ENCODE measurements around the gene BRD9. TPM values are rescaled to one million over a fixed set of nuclear protein-coding genes. Genes with fewer than 3 reads are reported as not detected.
A peak's percentile ranks its signal among the peaks of the same experiment; 100 is the strongest.

BRD9 gene
- total and polyA plus RNA-seq, 2 of the 13 experiments (the other 11 are each of a cell fraction or from before 2014, with no cell fraction given), result 5.2 to 22.9 TPM

DNA sequence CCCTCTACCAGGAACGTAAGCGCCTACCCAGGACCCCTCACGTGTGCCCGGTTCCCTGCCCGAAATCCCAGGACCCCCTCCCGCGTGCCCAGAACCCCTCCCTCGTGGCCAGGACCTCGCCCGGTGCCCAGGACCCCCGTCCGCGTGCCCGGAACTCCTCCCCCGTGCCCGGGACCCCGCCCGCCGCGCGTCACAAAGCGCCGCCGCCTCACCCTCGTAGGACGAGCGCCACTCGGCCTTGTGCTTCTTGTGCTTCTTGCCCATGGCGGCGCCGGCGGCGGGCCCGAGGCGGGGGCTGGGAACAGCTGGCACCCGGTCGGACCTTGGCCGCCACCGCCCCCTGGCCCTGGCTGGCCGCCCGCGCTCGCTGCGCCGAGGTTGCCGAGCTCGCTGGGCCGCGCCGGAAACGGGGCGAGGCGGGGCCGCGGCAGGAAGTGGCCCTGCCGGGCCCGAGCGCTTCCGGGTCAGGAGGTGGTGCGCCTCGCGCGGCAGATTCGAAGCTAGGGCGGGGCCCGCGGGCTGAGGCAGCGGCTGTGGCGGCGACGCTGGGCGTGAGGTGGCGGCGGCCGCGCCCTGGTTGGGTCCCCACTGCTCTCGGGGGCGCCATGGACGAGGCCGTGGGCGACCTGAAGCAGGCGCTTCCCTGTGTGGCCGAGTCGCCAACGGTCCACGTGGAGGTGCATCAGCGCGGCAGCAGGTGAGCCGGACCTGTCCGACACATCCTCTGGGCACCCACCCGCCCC, at the start of gene BRD9, which contains the start of gene TRIP13 (continued):
- TF ChIP-seq, protein P1, sequence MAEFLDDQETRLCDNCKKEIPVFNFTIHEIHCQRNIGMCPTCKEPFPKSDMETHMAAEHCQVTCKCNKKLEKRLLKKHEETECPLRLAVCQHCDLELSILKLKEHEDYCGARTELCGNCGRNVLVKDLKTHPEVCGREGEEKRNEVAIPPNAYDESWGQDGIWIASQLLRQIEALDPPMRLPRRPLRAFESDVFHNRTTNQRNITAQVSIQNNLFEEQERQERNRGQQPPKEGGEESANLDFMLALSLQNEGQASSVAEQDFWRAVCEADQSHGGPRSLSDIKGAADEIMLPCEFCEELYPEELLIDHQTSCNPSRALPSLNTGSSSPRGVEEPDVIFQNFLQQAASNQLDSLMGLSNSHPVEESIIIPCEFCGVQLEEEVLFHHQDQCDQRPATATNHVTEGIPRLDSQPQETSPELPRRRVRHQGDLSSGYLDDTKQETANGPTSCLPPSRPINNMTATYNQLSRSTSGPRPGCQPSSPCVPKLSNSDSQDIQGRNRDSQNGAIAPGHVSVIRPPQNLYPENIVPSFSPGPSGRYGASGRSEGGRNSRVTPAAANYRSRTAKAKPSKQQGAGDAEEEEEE (CRISPR knock-in tag; IDR thresholded peaks at IDR 0.05; ENCODE audit: borderline replicate concordance), result no peak
- TF ChIP-seq NFYB (CRISPR knock-in tag; IDR thresholded peaks at IDR 0.05), result peak; percentile 29; the same call in 1 of the 2 replicates
- no peak for TF ChIP-seq HOXA9 (CRISPR knock-in tag; IDR thresholded peaks at IDR 0.05; ENCODE audit: borderline replicate concordance)
- TF ChIP-seq ZKSCAN8 (CRISPR knock-in tag; IDR thresholded peaks at IDR 0.05; ENCODE audit: borderline replicate concordance), result no peak
- TF ChIP-seq ZNF24 (IDR thresholded peaks at IDR 0.05), result no peak
- TF ChIP-seq ZNF839 (CRISPR knock-in tag; IDR thresholded peaks at IDR 0.05; ENCODE audit: borderline replicate concordance), result no peak
- TF ChIP-seq ZNF138 (CRISPR knock-in tag; IDR thresholded peaks at IDR 0.05; ENCODE audit: low read depth), result peak; percentile 41; the same call in 1 of the 2 replicates
- peak; percentile 94 for TF ChIP-seq GATAD1 (CRISPR knock-in tag; IDR thresholded peaks at IDR 0.05)
- TF ChIP-seq ZNF83 (CRISPR knock-in tag; IDR thresholded peaks at IDR 0.05; ENCODE audit: borderline replicate concordance), result peak; percentile 38; the same call in 1 of the 2 replicates
- no peak for TF ChIP-seq MIER2 (CRISPR knock-in tag; IDR thresholded peaks at IDR 0.05)
- no peak for TF ChIP-seq SIX4 (CRISPR knock-in tag; IDR thresholded peaks at IDR 0.05)
- no peak for TF ChIP-seq MED1 (CRISPR knock-in tag; IDR thresholded peaks at IDR 0.05)
- no peak for TF ChIP-seq KDM4B (CRISPR knock-in tag; IDR thresholded peaks at IDR 0.05)
- peak; percentile 45; the same call in 1 of the 2 replicates for TF ChIP-seq ZNF709 (CRISPR knock-in tag; IDR thresholded peaks at IDR 0.05)
- TF ChIP-seq ETV5 (CRISPR knock-in tag; IDR thresholded peaks at IDR 0.05; ENCODE audit: borderline replicate concordance), result peak; percentile 55; the same call in 1 of the 2 replicates
- TF ChIP-seq, protein P2, sequence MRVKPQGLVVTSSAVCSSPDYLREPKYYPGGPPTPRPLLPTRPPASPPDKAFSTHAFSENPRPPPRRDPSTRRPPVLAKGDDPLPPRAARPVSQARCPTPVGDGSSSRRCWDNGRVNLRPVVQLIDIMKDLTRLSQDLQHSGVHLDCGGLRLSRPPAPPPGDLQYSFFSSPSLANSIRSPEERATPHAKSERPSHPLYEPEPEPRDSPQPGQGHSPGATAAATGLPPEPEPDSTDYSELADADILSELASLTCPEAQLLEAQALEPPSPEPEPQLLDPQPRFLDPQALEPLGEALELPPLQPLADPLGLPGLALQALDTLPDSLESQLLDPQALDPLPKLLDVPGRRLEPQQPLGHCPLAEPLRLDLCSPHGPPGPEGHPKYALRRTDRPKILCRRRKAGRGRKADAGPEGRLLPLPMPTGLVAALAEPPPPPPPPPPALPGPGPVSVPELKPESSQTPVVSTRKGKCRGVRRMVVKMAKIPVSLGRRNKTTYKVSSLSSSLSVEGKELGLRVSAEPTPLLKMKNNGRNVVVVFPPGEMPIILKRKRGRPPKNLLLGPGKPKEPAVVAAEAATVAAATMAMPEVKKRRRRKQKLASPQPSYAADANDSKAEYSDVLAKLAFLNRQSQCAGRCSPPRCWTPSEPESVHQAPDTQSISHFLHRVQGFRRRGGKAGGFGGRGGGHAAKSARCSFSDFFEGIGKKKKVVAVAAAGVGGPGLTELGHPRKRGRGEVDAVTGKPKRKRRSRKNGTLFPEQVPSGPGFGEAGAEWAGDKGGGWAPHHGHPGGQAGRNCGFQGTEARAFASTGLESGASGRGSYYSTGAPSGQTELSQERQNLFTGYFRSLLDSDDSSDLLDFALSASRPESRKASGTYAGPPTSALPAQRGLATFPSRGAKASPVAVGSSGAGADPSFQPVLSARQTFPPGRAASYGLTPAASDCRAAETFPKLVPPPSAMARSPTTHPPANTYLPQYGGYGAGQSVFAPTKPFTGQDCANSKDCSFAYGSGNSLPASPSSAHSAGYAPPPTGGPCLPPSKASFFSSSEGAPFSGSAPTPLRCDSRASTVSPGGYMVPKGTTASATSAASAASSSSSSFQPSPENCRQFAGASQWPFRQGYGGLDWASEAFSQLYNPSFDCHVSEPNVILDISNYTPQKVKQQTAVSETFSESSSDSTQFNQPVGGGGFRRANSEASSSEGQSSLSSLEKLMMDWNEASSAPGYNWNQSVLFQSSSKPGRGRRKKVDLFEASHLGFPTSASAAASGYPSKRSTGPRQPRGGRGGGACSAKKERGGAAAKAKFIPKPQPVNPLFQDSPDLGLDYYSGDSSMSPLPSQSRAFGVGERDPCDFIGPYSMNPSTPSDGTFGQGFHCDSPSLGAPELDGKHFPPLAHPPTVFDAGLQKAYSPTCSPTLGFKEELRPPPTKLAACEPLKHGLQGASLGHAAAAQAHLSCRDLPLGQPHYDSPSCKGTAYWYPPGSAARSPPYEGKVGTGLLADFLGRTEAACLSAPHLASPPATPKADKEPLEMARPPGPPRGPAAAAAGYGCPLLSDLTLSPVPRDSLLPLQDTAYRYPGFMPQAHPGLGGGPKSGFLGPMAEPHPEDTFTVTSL (CRISPR knock-in tag; IDR thresholded peaks at IDR 0.05; ENCODE audit: borderline replicate concordance), result no peak
- peak; percentile 89 for TF ChIP-seq YEATS4 (CRISPR knock-in tag; IDR thresholded peaks at IDR 0.05; ENCODE audit: borderline replicate concordance)
- TF ChIP-seq, protein P3, sequence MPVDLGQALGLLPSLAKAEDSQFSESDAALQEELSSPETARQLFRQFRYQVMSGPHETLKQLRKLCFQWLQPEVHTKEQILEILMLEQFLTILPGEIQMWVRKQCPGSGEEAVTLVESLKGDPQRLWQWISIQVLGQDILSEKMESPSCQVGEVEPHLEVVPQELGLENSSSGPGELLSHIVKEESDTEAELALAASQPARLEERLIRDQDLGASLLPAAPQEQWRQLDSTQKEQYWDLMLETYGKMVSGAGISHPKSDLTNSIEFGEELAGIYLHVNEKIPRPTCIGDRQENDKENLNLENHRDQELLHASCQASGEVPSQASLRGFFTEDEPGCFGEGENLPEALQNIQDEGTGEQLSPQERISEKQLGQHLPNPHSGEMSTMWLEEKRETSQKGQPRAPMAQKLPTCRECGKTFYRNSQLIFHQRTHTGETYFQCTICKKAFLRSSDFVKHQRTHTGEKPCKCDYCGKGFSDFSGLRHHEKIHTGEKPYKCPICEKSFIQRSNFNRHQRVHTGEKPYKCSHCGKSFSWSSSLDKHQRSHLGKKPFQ (CRISPR knock-in tag; IDR thresholded peaks at IDR 0.05; ENCODE audit: insufficient replicate concordance), result peak; percentile 54
- no peak for TF ChIP-seq KLF15 (CRISPR knock-in tag; IDR thresholded peaks at IDR 0.05; ENCODE audit: borderline replicate concordance)
- peak in 1 of 2 experiments; percentile 53; a peak in 1 of 4 replicates for TF ChIP-seq POLR2A (IDR thresholded peaks at IDR 0.05; ENCODE audit: insufficient read depth in 1 of 2, low read depth in 2 of 2, low read length in 2 of 2)
- TF ChIP-seq ZNF816 (CRISPR knock-in tag; IDR thresholded peaks at IDR 0.05; ENCODE audit: borderline replicate concordance), result 0 out of 2 replicates have a peak, but pooled peaks have one; percentile 58

All from HepG2 (cell line).